Ishikawa (cell line): Measurements from ENCODE around the gene PTPN12.

Experiments used
- CEBPB ChIP-seq: IDR thresholded peaks from 2 replicates; pipeline ENCODE4 v1.6.1; 2012
- CREB1 ChIP-seq: IDR thresholded peaks from 2 replicates; pipeline ENCODE4 v1.6.1; 2012; ENCODE audit warnings: low read depth
- EGR1 ChIP-seq: IDR thresholded peaks from 2 replicates; pipeline ENCODE4 v1.6.1; 2012
- EP300 ChIP-seq: IDR thresholded peaks from 2 replicates; pipeline ENCODE4 v1.6.1; 2012; ENCODE audit warnings: borderline replicate concordance
- FOXM1 ChIP-seq: IDR thresholded peaks from 2 replicates; pipeline ENCODE4 v1.6.1; 2012; ENCODE audit warnings: low read depth, borderline replicate concordance
- NFIC ChIP-seq: IDR thresholded peaks from 2 replicates; pipeline ENCODE4 v1.6.1; 2012
- RAD21 ChIP-seq: IDR thresholded peaks from 2 replicates; pipeline ENCODE4 v1.6.1; 2012; ENCODE audit warnings: low read depth
- REST ChIP-seq: IDR thresholded peaks from 2 replicates; pipeline ENCODE4 v1.6.1; 2012; ENCODE audit warnings: low read depth, mild to moderate bottlenecking
- TAF1 ChIP-seq: IDR thresholded peaks from 2 replicates; pipeline ENCODE4 v1.6.1; 2012; ENCODE audit warnings: low read depth, mild to moderate bottlenecking
- TCF12 ChIP-seq: IDR thresholded peaks from 2 replicates; pipeline ENCODE4 v1.6.1; 2012; ENCODE audit warnings: low read depth
- TEAD4 ChIP-seq: IDR thresholded peaks from 2 replicates; pipeline ENCODE4 v1.6.1; 2012
- YY1 ChIP-seq: IDR thresholded peaks from 2 replicates; pipeline ENCODE4 v1.6.1; 2012; ENCODE audit warnings: low read depth
- ZBTB7A ChIP-seq: IDR thresholded peaks from 2 replicates; pipeline ENCODE4 v1.6.1; 2012; ENCODE audit warnings: low read depth
- TF ChIP-seq, protein P1 (sequence below): IDR thresholded peaks from 2 replicates; pipeline ENCODE4 v1.6.1; 2012
- TF ChIP-seq, protein P2 (sequence below): IDR thresholded peaks from 2 replicates; pipeline ENCODE4 v1.6.1; 2012

PTPN12 gene

DNA sequence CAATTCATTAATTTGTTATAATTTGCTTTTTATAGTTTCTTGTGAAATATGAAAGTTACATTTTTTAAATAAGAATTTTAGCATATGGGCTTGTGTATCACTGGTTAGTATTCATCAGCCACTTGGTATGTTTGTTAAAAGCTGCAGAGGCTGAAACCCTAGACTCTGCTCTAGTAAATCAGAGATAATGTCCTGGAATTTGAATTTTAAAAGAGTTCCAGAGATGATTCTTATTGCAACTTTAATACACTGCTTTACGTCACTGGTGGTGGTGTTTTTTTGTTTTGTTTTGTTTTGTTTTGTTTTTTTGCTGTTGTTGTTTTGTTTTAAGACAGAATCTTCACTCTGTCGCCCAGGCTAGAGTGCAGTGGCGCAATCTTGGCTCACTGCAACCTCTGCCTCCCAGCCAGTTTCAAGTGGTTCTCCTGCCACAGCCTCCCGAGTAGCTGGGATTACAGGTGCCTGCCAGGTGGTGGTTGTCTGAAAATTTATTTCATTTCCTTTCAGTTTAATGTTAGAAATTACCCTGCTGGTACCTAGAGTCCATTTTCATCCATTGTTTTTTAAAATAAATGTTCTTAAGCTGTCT, 43.8 kb downstream of the PTPN12 start:
- TF ChIP-seq EGR1 (no peak), NFIC (no peak)
- TF ChIP-seq, protein P1, sequence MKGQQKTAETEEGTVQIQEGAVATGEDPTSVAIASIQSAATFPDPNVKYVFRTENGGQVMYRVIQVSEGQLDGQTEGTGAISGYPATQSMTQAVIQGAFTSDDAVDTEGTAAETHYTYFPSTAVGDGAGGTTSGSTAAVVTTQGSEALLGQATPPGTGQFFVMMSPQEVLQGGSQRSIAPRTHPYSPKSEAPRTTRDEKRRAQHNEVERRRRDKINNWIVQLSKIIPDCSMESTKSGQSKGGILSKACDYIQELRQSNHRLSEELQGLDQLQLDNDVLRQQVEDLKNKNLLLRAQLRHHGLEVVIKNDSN: no peak

DNA sequence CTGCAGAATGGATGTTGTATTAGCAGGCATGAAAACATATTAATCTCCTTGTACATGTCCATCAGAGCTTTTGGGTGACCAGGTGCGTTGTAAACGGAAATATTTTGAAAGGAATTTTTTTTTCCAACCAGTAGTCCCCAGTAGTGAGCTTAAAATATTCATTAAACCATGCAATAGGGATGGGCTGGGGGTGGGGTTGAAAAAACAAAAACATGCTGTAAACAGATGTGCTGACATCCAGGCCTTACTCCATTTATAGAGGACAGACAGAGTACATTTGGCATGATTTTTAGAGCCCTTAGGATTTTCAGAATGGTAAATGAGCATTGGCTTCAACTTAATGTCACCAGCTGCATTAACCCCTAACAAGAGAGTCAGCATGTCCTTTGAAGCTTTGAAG, 50.2 kb downstream of the PTPN12 start:
- TF ChIP-seq NFIC: no peak
- no peak for TF ChIP-seq FOXM1
- no peak for TF ChIP-seq EGR1
- no peak for TF ChIP-seq CREB1
- TF ChIP-seq, protein P2, sequence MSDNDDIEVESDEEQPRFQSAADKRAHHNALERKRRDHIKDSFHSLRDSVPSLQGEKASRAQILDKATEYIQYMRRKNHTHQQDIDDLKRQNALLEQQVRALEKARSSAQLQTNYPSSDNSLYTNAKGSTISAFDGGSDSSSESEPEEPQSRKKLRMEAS: no peak
- TF ChIP-seq EP300: no peak
- no peak for TF ChIP-seq CEBPB
- TF ChIP-seq YY1: no peak
- TF ChIP-seq TEAD4: no peak
- no peak for TF ChIP-seq REST
- no peak for TF ChIP-seq RAD21
- TF ChIP-seq TAF1: no peak
- TF ChIP-seq, protein P1: no peak
- no peak for TF ChIP-seq ZBTB7A
- no peak for TF ChIP-seq TCF12

GRCh38 chr7:77600952-77601351, 63.9 kb downstream of the PTPN12 start:
- TF ChIP-seq REST (no peak), RAD21 (no peak), FOXM1 (no peak), EGR1 (no peak), TCF12 (no peak), YY1 (no peak), TEAD4 (no peak), TAF1 (no peak)
- TF ChIP-seq, protein P1: no peak

DNA sequence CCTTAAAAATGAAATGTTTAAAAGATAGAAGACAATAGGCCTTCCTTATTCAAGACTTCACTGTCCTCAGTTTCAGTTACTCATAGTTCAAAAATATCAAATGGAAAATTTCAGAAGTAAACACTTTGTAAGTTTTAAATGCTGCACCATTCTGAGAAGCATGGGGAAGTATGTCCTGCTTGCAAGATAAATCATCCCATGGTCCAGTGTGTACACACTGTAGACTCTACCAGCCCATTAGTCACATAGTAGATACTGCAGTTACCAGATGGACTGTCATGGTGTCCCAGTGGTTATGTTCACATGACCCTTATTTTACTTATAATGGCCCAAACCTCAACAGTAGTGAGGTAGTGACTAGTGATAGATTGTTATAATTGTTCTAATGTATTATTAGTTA, 69.5 kb downstream of the PTPN12 start:
- TF ChIP-seq TAF1: no peak
- TF ChIP-seq REST: no peak
- no peak for TF ChIP-seq FOXM1
- TF ChIP-seq TCF12: no peak
- TF ChIP-seq, protein P2: no peak
- TF ChIP-seq TEAD4: no peak
- no peak for TF ChIP-seq EP300
- no peak for TF ChIP-seq NFIC
- no peak for TF ChIP-seq RAD21
- no peak for TF ChIP-seq CREB1
- TF ChIP-seq EGR1: no peak
- TF ChIP-seq CEBPB: no peak
- no peak for TF ChIP-seq ZBTB7A
- TF ChIP-seq, protein P1: no peak
